Measurements from ENCODE around the gene TACR1. TPM values are rescaled to one million over a fixed set of nuclear protein-coding genes. Genes with fewer than 3 reads are reported as not detected.

TACR1 gene
- total and polyA plus RNA-seq, 2 experiments from 2014 or later = 3.5 to 7.3 TPM

DNA sequence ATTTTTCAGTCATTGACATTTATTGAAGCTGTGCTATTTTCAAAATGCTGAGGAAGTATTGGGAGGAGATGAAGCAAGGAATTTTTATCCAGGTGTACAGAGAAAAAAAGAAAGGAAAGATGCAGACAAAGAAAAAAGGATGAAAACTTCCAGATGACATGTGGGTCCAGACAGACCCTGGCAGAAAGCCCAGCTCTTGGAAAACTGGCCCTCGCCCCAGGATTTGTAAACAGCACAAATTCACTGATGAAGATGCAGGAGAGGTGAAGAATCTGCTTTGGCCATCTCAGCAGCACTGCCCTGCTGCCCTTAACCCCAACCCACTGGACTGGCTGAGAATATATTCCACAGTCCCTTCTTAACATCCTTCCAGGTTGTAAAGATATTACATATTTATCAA, 12.5 kb downstream of the TACR1 start (continued):
- TF ChIP-seq, protein P1, sequence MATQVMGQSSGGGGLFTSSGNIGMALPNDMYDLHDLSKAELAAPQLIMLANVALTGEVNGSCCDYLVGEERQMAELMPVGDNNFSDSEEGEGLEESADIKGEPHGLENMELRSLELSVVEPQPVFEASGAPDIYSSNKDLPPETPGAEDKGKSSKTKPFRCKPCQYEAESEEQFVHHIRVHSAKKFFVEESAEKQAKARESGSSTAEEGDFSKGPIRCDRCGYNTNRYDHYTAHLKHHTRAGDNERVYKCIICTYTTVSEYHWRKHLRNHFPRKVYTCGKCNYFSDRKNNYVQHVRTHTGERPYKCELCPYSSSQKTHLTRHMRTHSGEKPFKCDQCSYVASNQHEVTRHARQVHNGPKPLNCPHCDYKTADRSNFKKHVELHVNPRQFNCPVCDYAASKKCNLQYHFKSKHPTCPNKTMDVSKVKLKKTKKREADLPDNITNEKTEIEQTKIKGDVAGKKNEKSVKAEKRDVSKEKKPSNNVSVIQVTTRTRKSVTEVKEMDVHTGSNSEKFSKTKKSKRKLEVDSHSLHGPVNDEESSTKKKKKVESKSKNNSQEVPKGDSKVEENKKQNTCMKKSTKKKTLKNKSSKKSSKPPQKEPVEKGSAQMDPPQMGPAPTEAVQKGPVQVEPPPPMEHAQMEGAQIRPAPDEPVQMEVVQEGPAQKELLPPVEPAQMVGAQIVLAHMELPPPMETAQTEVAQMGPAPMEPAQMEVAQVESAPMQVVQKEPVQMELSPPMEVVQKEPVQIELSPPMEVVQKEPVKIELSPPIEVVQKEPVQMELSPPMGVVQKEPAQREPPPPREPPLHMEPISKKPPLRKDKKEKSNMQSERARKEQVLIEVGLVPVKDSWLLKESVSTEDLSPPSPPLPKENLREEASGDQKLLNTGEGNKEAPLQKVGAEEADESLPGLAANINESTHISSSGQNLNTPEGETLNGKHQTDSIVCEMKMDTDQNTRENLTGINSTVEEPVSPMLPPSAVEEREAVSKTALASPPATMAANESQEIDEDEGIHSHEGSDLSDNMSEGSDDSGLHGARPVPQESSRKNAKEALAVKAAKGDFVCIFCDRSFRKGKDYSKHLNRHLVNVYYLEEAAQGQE (IDR thresholded peaks at IDR 0.05; ENCODE audit: unreplicated experiment) = no peak
- TF ChIP-seq, protein P2, sequence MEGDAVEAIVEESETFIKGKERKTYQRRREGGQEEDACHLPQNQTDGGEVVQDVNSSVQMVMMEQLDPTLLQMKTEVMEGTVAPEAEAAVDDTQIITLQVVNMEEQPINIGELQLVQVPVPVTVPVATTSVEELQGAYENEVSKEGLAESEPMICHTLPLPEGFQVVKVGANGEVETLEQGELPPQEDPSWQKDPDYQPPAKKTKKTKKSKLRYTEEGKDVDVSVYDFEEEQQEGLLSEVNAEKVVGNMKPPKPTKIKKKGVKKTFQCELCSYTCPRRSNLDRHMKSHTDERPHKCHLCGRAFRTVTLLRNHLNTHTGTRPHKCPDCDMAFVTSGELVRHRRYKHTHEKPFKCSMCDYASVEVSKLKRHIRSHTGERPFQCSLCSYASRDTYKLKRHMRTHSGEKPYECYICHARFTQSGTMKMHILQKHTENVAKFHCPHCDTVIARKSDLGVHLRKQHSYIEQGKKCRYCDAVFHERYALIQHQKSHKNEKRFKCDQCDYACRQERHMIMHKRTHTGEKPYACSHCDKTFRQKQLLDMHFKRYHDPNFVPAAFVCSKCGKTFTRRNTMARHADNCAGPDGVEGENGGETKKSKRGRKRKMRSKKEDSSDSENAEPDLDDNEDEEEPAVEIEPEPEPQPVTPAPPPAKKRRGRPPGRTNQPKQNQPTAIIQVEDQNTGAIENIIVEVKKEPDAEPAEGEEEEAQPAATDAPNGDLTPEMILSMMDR (conservative IDR thresholded peaks at IDR 0.05; ENCODE audit: low read depth in 2 of 2) = no peak
- TF ChIP-seq STAT1 (IDR thresholded peaks at IDR 0.05; ENCODE audit: unreplicated experiment) = no peak
- TF ChIP-seq ZNF331 (CRISPR knock-in tag; IDR thresholded peaks at IDR 0.05; ENCODE audit: low read depth) = no peak
- no peak for TF ChIP-seq CREB1 (CRISPR knock-in tag; IDR thresholded peaks at IDR 0.05; ENCODE audit: low read depth)

DNA sequence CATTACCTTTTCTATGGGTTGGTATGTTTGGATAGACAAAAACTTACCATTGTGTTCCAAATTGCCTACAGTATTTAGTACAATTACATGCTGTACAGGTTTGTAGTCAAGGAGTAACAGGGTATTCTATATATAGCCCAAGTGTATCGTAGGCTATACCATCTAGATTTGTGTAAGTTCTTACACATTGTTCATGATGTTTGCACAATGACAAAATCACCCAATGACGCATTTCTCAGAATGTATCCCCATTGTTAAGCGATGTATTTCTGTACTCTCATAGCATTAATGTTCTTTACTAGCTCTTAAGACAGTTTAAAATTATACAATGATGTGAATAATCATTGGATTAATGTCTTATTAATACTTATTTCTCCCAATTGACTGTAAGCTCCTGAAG, 16.7 kb downstream of the TACR1 start:
- ATAC-seq (no peak), DNase-seq (ENCODE audit: low spot score) (no peak)
- no peaks in the 10 kb centered on the region for H3K79me2 ChIP-seq (replicated peaks; ENCODE audit: insufficient read depth)
- Mint-ChIP-seq H3K36me3 (ENCODE audit: low read depth) (no peaks in the 10 kb centered on the region), H3K27me3 (ENCODE audit: insufficient read depth, low read depth, poor library complexity) (peaks cover 2% of the 10 kb centered on the region), H3K4me1 (peaks cover 4% of the 10 kb centered on the region; the same call in 2 of the 3 replicates), H3K4me3 (no peak overlapping the region), H3K9me3 (no peaks in the 10 kb centered on the region), H3K27ac (no peak overlapping the region)
- H3K36me3 ChIP-seq (ENCODE audit: insufficient read depth) = no peaks in the 10 kb centered on the region
- peaks cover 10% of the 10 kb centered on the region; the same call in 1 of the 2 replicates for H3K9me2 ChIP-seq (ENCODE audit: insufficient read depth)
- no peaks in the 10 kb centered on the region for H3K27me3 ChIP-seq (ENCODE audit: insufficient read depth)
- no peak overlapping the region for H2AFZ ChIP-seq
- H3K4me3 ChIP-seq = no peak overlapping the region
- H4K20me1 ChIP-seq (replicated peaks; ENCODE audit: insufficient read depth) = no peaks in the 10 kb centered on the region
- H3K4me1 ChIP-seq (ENCODE audit: insufficient read depth) = no peaks in the 10 kb centered on the region
- no peaks in the 10 kb centered on the region for H3F3A ChIP-seq (replicated peaks; ENCODE audit: low read depth)
- no peak overlapping the region for H3K27ac ChIP-seq (ENCODE audit: low read depth)
- H3K4me2 ChIP-seq = no peak overlapping the region
- TF ChIP-seq, protein P1 (IDR thresholded peaks at IDR 0.05; ENCODE audit: unreplicated experiment) = no peak
- TF ChIP-seq ZNF114 (CRISPR knock-in tag; IDR thresholded peaks at IDR 0.05) (no peak), EZH2phosphoT487 (IDR thresholded peaks at IDR 0.05; ENCODE audit: unreplicated experiment) (no peak), POLR2AphosphoS5 (IDR thresholded peaks at IDR 0.05; ENCODE audit: low read depth) (no peak)
- TF ChIP-seq, protein P3, sequence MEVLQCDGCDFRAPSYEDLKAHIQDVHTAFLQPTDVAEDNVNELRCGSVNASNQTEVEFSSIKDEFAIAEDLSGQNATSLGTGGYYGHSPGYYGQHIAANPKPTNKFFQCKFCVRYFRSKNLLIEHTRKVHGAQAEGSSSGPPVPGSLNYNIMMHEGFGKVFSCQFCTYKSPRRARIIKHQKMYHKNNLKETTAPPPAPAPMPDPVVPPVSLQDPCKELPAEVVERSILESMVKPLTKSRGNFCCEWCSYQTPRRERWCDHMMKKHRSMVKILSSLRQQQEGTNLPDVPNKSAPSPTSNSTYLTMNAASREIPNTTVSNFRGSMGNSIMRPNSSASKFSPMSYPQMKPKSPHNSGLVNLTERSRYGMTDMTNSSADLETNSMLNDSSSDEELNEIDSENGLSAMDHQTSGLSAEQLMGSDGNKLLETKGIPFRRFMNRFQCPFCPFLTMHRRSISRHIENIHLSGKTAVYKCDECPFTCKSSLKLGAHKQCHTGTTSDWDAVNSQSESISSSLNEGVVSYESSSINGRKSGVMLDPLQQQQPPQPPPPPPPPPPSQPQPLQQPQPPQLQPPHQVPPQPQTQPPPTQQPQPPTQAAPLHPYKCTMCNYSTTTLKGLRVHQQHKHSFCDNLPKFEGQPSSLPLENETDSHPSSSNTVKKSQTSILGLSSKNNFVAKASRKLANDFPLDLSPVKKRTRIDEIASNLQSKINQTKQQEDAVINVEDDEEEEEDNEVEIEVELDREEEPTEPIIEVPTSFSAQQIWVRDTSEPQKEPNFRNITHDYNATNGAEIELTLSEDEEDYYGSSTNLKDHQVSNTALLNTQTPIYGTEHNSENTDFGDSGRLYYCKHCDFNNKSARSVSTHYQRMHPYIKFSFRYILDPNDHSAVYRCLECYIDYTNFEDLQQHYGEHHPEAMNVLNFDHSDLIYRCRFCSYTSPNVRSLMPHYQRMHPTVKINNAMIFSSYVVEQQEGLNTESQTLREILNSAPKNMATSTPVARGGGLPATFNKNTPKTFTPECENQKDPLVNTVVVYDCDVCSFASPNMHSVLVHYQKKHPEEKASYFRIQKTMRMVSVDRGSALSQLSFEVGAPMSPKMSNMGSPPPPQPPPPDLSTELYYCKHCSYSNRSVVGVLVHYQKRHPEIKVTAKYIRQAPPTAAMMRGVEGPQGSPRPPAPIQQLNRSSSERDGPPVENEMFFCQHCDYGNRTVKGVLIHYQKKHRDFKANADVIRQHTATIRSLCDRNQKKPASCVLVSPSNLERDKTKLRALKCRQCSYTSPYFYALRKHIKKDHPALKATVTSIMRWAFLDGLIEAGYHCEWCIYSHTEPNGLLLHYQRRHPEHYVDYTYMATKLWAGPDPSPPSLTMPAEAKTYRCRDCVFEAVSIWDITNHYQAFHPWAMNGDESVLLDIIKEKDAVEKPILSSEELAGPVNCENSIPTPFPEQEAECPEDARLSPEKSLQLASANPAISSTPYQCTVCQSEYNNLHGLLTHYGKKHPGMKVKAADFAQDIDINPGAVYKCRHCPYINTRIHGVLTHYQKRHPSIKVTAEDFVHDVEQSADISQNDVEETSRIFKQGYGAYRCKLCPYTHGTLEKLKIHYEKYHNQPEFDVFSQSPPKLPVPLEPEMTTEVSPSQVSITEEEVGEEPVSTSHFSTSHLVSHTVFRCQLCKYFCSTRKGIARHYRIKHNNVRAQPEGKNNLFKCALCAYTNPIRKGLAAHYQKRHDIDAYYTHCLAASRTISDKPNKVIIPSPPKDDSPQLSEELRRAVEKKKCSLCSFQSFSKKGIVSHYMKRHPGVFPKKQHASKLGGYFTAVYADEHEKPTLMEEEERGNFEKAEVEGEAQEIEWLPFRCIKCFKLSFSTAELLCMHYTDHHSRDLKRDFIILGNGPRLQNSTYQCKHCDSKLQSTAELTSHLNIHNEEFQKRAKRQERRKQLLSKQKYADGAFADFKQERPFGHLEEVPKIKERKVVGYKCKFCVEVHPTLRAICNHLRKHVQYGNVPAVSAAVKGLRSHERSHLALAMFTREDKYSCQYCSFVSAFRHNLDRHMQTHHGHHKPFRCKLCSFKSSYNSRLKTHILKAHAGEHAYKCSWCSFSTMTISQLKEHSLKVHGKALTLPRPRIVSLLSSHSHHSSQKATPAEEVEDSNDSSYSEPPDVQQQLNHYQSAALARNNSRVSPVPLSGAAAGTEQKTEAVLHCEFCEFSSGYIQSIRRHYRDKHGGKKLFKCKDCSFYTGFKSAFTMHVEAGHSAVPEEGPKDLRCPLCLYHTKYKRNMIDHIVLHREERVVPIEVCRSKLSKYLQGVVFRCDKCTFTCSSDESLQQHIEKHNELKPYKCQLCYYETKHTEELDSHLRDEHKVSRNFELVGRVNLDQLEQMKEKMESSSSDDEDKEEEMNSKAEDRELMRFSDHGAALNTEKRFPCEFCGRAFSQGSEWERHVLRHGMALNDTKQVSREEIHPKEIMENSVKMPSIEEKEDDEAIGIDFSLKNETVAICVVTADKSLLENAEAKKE (CRISPR knock-in tag; IDR thresholded peaks at IDR 0.05) = no peak

Measured in GM23338 (cell line).